HL-60 (cell line): ENCODE results near the gene NF2.

Source experiments
- CTCF ChIP-seq: IDR thresholded peaks from one replicate; pipeline ENCODE4 v1.5.1; 2011; ENCODE audit warnings: low read length, control low read depth, inconsistent platforms; ENCODE audit not compliant: insufficient read depth
- GABPA ChIP-seq: IDR thresholded peaks from 2 replicates; pipeline ENCODE4 v1.6.1; 2012; ENCODE audit warnings: low read depth

- TF ChIP-seq GABPA, result no peak
- no peak for TF ChIP-seq CTCF
These were observed 88.9 kb downstream of the NF2 start for GRCh38 chr22:29692327-29692640.
